ENCODE results near the gene TTF2.

The TTF2 gene

DNA sequence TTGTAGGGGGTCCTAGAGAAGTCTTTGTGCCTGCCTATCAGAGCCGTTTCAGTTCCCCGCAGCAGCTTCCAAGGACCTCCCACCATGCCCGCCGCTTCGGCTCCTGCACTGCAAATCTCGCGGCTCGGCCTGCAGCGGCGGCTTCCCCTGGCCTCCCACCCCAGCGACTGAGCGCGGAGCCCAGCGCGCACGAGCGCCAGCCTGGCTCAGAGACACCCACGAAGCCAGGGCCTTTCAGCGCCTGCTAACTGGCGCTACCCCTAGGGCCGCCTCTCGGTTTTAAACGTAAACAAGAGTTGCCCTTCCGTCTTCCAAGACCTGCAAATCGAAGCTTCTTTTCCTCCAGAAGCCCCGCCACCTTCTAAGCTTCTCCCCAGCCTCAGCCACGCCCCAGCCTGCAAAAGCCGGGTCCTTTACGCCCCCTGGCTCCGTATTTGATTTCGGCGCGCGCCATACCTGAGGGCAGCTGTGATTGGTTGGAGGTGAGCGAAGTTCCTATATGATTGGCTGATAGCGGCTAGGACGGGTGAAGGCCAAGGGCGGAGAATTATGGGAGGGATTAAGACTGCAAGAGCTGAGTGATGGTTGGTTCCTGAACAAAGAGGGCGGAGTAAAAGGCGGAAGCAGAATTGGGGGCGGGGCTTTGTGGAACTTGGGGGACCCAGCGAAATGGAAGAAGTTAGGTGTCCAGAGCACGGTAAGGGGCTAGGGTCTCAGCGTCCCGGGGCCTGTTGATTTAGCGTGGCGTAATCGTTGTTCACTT lies at the start of gene TTF2:
TSS of gene TTF2 (plus strand) at position 649 of the 763 bp plus-strand sequence. CDS start at position 670, 21 bp downstream.
- peak; percentile 87 to 92 (median 87) for DNase-seq (ENCODE audit: low read depth in 2 of 3, low spot score in 2 of 3)

DNA sequence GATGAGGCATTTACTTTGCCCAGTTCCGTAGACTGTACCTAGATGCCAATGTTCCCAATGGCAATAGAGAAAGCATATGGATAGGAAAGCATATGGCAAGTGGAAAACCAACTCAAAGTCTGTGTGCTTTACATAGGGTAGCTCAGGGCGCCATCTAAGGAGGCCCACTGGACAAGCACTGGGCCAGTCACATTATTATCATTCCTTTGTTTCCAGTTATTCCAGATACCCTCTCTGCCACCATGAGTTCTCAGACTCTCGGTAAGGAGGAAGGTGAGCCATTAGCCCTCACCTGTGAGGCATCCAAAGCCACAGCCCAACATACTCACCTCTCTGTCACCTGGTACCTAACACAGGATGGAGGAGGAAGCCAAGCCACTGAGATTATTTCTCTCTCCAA lies 48.8 kb upstream of the TTF2 start:
- no peak for DNase-seq (ENCODE audit: low read depth in 2 of 3, low spot score in 2 of 3)

DNA sequence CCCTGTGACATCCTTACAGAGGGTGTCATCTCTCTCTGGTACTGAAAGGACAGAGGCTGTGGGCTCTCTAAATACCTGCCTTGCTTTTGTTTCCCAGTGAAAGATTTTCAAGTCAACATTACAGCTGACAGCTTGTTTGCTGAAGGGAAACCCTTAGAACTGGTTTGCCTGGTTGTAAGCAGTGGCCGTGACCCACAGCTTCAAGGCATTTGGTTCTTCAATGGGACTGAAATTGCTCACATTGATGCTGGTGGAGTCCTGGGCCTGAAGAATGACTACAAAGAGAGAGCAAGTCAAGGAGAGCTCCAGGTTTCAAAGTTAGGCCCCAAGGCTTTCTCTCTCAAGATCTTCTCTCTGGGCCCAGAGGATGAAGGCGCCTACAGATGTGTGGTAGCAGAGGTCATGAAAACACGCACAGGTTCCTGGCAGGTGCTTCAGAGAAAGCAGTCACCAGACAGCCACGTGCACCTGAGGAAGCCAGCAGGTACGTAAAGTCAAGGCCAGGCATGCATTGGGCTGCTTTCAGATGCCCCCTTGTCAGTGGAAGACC lies 46.7 kb upstream of the TTF2 start:
- no peak for DNase-seq (ENCODE audit: low read depth in 2 of 3, low spot score in 2 of 3)

DNA sequence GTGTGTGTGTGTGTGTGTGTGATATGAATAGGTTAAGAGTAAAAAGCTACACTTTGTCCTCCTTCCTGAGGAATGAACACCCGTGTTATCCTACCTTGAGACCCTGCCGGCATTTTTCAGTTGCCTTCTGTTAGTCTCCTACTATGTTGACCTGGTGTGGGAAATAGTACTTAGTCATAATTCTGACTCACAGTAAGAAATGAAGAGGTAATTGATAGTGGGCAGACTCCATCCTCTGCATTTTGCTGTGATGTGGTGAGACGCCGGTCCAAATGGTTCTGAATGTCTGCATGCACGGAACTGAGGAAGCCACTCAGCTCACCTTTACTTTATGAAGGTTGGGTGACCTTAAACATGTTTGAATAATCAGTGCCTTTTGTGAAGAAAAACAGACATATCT lies 45.9 kb upstream of the TTF2 start:
- DNase-seq (ENCODE audit: low read depth in 2 of 3, low spot score in 2 of 3), result no peak

GRCh38 chr1:117015724-117016123 lies 44.4 kb upstream of the TTF2 start:
- DNase-seq (ENCODE audit: low read depth in 2 of 3, low spot score in 2 of 3), result no peak

DNA sequence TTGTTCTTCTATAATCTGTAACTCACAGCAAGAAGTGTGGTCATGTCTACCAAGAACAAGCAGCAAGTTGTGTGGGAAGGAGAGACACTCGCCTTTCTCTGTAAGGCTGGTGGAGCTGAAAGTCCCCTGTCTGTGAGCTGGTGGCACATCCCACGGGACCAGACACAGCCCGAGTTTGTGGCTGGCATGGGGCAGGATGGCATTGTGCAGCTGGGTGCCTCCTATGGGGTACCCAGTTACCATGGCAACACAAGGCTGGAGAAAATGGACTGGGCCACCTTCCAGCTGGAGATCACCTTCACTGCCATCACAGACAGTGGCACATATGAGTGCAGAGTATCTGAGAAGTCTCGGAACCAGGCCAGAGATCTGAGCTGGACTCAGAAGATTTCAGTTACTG lies 43.1 kb upstream of the TTF2 start:
- no peak for DNase-seq (ENCODE audit: low read depth in 2 of 3, low spot score in 2 of 3)

DNA sequence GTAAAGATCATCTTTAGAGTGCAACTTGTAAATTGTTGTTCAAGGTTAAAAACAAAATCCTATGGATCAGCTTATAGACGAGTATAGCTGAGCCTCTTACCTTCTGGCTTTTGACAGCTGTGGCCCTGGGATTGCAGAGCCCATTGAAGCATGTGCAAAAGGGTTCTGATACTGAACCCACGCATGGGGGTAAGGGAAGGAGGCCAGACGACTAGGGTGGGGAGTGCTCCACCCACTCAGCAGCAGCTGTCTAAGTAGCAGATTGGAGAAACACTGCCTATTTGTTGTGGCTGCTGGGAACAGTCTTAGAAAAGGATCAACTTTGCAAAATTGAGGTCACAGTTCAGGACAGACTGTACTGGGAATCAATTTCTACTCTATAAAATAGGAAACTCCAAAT lies 42.5 kb upstream of the TTF2 start:
- DNase-seq (ENCODE audit: low read depth in 2 of 3, low spot score in 2 of 3), result no peak

DNA sequence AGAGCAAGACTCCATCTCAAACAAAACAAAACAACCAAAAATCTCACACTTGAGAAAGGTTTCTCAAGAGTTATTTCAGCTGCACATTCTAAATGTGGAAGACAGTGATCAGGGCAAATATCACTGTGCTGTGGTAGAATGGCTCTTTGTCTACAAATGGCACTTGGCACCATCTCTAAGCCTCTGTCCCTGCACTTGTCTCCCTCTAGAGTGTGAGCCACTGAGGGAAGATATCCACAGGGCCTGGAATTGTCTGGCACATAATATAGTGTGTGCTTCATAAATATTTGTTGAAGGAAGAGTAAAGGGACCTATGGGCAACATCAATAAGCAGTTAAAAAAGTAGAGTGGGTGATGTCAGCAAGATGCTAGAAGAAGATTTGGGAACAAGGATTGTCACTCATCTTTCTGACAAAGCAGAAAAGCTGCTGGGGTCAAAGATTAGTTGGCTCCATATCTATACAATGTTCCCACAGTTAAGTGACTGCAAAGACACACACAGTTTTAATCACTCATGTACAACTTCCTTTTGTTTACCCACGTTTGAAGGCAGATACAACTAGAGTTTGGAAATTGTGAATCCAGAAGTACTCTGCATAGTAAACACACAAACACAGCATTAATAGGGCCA lies 39.5 kb upstream of the TTF2 start:
- no peak for DNase-seq (ENCODE audit: low read depth in 2 of 3, low spot score in 2 of 3)

GRCh38 chr1:117022114-117022513 lies 38.0 kb upstream of the TTF2 start:
- DNase-seq (ENCODE audit: low read depth in 2 of 3, low spot score in 2 of 3), result no peak

DNA sequence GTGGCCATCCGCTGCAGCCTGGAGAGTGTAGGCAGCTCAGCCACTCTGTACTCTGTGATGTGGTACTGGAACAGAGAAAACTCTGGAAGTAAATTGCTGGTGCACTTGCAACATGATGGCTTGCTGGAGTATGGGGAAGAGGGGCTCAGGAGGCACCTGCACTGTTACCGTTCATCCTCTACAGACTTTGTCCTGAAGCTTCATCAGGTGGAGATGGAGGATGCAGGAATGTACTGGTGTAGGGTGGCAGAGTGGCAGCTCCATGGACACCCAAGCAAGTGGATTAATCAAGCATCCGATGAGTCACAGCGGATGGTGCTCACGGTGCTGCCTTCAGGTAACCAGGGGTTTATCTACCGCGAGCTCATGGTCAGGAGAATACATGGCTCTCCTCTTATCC lies 34.6 kb upstream of the TTF2 start:
- no peak for DNase-seq (ENCODE audit: low read depth in 2 of 3, low spot score in 2 of 3)

DNA sequence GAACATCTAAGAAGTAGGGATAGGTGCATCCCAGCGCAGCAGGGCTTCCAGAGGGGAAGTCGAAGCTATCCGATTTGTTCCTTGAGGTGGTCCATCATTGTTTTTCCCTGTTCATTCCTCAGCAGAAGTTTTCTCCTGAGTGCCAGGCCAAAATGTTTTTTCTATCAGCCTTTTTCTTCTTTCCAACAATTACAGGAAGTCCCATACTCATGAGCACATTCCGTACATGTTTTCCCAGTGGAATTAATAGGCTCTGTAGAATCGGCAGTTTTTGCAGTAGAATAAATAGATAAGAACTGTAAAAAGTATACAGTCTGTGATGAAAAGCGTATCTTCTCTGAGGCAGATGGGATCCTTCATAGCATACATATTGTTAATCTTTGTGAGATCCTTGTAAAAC lies 33.8 kb upstream of the TTF2 start:
- no peak for DNase-seq (ENCODE audit: low read depth in 2 of 3, low spot score in 2 of 3)

DNA sequence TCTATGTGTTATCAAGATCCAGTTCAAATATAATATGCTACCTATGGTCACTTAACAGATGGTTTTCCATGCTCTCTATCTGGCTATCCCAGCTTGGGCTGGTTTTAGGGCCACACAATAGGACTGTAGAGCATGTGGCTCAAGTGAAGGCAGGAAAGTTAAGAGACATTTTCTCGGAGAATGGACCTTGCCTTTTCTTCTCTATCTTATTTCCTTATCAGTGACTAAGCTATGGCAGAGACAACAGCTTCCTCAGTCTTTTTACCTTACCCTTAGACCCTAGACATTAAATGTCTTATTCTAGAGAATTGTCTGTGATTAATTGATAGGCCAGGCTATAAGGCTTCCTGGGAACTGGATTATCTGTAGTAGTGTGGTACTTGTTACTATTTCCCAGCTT lies 30.4 kb upstream of the TTF2 start:
- DNase-seq (ENCODE audit: low read depth in 2 of 3, low spot score in 2 of 3), result no peak

DNA sequence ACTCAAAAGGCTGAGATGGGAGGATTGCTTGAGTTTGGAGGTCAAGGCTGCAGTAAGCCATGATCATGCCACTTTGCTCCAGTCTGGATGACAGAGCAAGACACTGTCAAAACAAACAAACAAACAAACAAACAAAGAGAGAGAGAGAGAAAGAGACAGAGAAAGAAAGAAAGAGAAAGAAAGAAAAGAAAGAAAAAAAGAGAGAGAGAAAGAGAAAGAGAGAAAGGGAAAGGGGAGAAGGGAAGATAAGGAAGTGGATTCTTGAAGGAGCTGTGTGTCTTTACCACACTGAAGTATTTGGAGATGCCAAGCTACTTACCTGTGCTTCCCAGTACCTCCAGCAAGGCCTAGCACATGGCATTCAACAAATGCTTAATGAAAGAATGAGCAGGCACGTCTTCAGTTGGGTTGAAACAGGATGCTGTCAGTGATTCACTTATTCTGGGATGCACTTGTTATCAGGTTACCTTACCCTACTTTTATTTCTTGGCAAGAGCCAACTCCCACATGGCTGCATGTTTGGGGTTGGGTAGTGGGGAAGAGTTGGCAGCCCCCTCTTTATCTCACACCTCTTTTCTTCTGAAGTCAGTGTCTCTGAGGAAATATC lies 29.8 kb upstream of the TTF2 start:
- no peak for DNase-seq (ENCODE audit: low read depth in 2 of 3, low spot score in 2 of 3)

GRCh38 chr1:117032266-117032665 lies 27.9 kb upstream of the TTF2 start:
- no peak for DNase-seq (ENCODE audit: low read depth in 2 of 3, low spot score in 2 of 3)

DNA sequence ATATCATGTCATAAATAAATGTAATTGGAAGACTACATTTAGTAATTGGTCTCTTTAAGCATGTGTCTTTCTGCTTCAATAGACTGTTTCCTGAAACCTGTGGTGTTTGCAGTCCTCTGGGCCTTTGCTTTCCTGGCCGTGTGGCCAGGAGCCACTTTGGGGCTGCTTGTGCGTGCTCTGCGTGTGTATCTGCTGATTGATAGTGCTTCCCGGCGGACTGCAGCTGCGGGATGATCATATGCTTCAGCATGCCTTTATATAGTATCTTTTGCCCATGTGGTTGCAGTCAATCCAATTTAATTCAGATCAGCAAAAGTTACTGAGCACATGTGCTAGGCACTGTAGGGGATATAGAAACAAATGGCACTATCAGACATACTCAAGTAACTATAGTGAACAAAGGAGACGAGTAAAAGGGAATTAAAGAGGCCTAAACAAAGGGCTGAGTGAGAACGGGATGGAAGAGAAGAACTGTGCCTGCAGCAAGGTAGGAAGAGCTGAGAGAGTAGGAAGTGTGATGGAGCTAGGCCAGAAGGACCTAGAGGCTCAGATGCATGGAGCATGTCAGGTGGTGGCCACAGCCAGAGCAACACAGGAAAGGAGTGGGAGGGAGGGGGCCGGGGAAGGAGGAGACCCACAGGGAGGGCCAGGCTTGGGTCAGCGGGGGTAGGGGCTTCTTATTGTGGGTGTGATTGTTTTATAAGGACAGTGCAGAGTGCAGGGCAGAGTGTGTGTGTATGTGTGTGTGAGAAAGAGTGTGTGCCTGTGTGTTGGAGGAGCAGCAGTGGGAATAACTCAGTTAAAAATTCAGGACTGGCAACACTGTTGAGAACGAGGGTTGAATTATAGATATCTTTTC lies 27.2 kb upstream of the TTF2 start:
- no peak for DNase-seq (ENCODE audit: low read depth in 2 of 3, low spot score in 2 of 3)

DNA sequence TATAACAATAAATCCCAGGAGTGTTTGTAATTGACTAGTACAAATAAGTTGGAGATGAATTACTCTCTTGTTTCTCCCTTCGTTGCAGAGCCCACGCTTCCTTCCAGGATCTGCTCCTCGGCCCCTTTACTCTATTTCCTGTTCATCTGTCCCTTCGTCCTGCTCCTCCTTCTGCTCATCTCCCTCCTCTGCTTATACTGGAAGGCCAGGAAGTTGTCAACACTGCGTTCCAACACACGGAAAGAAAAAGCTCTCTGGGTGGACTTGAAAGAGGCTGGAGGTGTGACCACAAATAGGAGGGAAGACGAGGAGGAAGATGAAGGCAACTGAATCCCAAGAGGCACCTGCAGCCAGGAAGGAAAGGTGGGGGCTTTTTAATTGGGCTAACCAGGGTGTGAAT lies 26.4 kb upstream of the TTF2 start:
- no peak for DNase-seq (ENCODE audit: low read depth in 2 of 3, low spot score in 2 of 3)

- no peak for DNase-seq (ENCODE audit: low read depth in 2 of 3, low spot score in 2 of 3)
These were observed 25.3 kb upstream of the TTF2 start for GRCh38 chr1:117034791-117035290.

DNA sequence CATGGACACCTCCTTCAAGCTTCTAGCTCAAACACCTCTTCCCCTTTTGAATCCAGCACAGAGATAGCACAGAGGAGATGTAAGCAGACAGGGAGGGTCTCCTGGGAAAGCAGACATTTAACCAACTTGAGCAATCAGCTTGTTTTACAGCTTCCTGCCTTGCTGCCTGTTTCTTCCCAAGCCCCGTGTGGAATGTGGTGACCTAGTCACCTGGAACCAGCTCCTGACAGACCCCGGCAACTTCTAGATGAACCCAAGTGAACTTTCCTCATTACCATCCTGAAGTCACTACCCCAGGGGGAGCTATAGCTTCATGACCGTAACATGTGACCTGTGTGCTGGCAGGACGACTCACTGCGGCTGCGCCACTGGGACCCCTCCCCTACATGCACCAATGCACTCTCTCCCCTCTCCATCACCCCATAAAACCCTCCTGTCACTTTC lies 24.1 kb upstream of the TTF2 start:
- no peak for DNase-seq (ENCODE audit: low read depth in 2 of 3, low spot score in 2 of 3)

DNA sequence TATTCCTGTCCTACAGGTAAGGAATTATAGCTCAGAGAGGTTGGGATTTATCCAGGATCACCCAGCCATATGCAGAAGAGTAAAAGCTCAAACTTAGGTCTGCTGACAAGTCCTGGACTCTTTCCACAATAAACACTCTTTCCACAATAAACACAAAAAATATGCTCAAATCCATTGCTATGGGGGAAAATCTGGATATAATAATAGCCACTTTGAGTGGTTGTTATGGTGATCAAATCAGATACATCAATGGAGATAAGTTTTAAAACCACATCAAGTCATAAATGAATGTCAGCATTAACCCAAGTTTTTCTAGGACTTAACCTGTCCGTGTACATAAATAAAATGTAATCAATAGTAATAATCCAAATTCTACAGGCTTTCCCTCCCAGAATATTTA lies 22.3 kb upstream of the TTF2 start:
- no peak for DNase-seq (ENCODE audit: low read depth in 2 of 3, low spot score in 2 of 3)

GRCh38 chr1:117038236-117038635 lies 21.9 kb upstream of the TTF2 start:
- DNase-seq (ENCODE audit: low read depth in 2 of 3, low spot score in 2 of 3), result no peak

DNA sequence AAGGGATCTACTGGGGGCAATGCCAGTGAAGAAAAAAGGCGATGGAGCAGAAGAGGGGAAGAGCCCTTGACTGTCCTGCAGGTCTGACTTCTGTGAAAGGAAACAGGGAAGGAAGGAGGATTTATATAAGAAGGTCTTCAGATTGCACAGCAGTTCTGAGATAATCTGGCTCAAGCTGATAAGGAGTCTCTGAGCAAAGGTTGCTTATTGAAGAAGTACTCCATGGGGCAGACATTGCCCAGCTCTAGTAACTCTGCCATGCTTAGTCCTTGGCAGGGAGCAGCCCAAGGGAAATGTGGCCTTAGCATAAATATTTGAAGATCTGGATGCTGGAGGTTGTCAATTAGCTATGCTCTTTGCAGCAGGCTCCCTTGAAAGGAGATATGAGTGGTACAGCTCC lies 15.9 kb upstream of the TTF2 start:
- no peak for DNase-seq (ENCODE audit: low read depth in 2 of 3, low spot score in 2 of 3)

Data from activated CD8-positive, alpha-beta memory T cell treated with anti-CD3 and anti-CD28 coated beads for 48 hours (primary cell).